Adrenal gland (tissue), 5 donors: Measurements from ENCODE around the gene TMEM201.

Experiments used
- POLR2A ChIP-seq, 2 donors: fragments of 450-650 bp; IDR thresholded peaks; one replicate each; pipeline ENCODE4 v1.6.1; 2017; ENCODE audit warnings: antibody characterized with exemption in 2 of 2, mild to moderate bottlenecking in 2 of 2, moderate library complexity in 1 of 2
- TF ChIP-seq, protein P1 (sequence below), 6 experiments: fragments of 450-650 bp in 4 of 6; fragments of 200-600 bp in 2 of 6; sonication (generic) in 1 of 6; IDR thresholded peaks; 1 replicate in 5 of 6; 2 replicates in 1 of 6; pipeline versions ENCODE4 v1.5.1 to v1.8.0; 2016 to 2021; ENCODE audit warnings: antibody characterized with exemption in 6 of 6, mild to moderate bottlenecking in 2 of 6, moderate library complexity in 1 of 6
- donor health status: DM: no; HTN: no; CAD: no.

DNA sequence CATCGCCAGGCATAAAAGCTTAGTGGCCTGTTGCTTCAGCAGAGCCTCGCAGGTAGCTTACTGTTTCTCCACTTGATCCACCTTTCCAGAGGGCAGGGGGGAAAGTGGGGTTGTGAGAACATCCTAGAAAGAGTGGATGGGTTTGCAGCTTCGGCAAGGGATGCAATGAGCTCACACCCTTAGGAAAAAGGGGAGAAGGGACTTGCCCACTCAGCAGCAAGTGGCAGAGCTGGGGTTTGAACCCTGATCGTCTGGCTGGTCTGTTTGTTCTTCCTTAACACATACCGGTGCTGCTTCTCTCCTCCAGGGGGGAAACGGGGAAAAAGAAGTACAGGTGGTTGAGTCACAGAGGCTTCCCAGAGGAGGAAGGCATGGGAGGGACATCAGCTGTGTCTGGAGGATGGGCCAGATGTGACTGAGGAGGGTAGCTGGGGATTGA is 1.0 kb downstream of the TMEM201 start:
- TF ChIP-seq, protein P1, sequence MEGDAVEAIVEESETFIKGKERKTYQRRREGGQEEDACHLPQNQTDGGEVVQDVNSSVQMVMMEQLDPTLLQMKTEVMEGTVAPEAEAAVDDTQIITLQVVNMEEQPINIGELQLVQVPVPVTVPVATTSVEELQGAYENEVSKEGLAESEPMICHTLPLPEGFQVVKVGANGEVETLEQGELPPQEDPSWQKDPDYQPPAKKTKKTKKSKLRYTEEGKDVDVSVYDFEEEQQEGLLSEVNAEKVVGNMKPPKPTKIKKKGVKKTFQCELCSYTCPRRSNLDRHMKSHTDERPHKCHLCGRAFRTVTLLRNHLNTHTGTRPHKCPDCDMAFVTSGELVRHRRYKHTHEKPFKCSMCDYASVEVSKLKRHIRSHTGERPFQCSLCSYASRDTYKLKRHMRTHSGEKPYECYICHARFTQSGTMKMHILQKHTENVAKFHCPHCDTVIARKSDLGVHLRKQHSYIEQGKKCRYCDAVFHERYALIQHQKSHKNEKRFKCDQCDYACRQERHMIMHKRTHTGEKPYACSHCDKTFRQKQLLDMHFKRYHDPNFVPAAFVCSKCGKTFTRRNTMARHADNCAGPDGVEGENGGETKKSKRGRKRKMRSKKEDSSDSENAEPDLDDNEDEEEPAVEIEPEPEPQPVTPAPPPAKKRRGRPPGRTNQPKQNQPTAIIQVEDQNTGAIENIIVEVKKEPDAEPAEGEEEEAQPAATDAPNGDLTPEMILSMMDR (IDR thresholded peaks at IDR 0.05): no peak
- no peak for TF ChIP-seq POLR2A (IDR thresholded peaks at IDR 0.05)
